Thoracic aorta (tissue), 2 donors: ENCODE results near the gene SMIM24. TPM values are rescaled to one million over a fixed set of nuclear protein-coding genes. Genes with fewer than 3 reads are reported as not detected.

Experiments used
- ATAC-seq: fragments of 150-250 bp; one replicate; pipeline ENCODE4 v1.8.0; 2017; ENCODE audit warnings: low read depth; ENCODE audit not compliant: insufficient number of reproducible peaks, low FRiP score
- DNase-seq: peaks from one replicate; pipeline ENCODE4 v3.0.0-alpha.2; 2020; ENCODE audit warnings: low spot score
- H3K27ac ChIP-seq, 2 donors: fragments of 200-600 bp; sonication (generic); 1 replicate in 1 of 2; 2 replicates in 1 of 2; pipeline ENCODE4 v1.5.1; 2016; ENCODE audit warnings: mild to moderate bottlenecking in 2 of 2, moderate library complexity in 2 of 2
- H3K27me3 ChIP-seq: fragments of 200-600 bp; sonication (generic); replicated peaks from 2 replicates; pipeline ENCODE4 v1.6.0; 2016; ENCODE audit warnings: mild to moderate bottlenecking; ENCODE audit not compliant: insufficient read depth
- H3K36me3 ChIP-seq: fragments of 200-600 bp; sonication (generic); one replicate; pipeline ENCODE4 v1.5.1; 2016
- H3K4me1 ChIP-seq, 2 donors: fragments of 200-600 bp; sonication (generic); 1 replicate in 1 of 2; 2 replicates in 1 of 2; pipeline versions ENCODE4 v1.5.1 to v1.6.0; 2016; ENCODE audit warnings: low read depth in 2 of 2, mild to moderate bottlenecking in 1 of 2; ENCODE audit not compliant: control insufficient read depth in 1 of 2
- H3K4me3 ChIP-seq: fragments of 200-600 bp; sonication (generic); 2 replicates; pipeline ENCODE4 v1.5.1; 2016; ENCODE audit warnings: mild to moderate bottlenecking
- H3K9me3 ChIP-seq: fragments of 200-600 bp; sonication (generic); 2 replicates; pipeline ENCODE4 v1.5.1; 2016
- total RNA-seq, 2 donors: library from RNA; depleted of rRNA; stranded (reverse); fragments of >200 nt; gene quantifications; one replicate each; pipeline versions ENCODE4 v1.1.0 to v1.2.3, GENCODE V29; 2016
- TF ChIP-seq, protein P1 (sequence below): fragments of 200-600 bp; sonication (generic); IDR thresholded peaks from one replicate; pipeline ENCODE4 v1.5.1; 2019; ENCODE audit warnings: antibody characterized with exemption

Gene SMIM24
- total RNA-seq, 2 donors from 2014 or later = not detected

DNA sequence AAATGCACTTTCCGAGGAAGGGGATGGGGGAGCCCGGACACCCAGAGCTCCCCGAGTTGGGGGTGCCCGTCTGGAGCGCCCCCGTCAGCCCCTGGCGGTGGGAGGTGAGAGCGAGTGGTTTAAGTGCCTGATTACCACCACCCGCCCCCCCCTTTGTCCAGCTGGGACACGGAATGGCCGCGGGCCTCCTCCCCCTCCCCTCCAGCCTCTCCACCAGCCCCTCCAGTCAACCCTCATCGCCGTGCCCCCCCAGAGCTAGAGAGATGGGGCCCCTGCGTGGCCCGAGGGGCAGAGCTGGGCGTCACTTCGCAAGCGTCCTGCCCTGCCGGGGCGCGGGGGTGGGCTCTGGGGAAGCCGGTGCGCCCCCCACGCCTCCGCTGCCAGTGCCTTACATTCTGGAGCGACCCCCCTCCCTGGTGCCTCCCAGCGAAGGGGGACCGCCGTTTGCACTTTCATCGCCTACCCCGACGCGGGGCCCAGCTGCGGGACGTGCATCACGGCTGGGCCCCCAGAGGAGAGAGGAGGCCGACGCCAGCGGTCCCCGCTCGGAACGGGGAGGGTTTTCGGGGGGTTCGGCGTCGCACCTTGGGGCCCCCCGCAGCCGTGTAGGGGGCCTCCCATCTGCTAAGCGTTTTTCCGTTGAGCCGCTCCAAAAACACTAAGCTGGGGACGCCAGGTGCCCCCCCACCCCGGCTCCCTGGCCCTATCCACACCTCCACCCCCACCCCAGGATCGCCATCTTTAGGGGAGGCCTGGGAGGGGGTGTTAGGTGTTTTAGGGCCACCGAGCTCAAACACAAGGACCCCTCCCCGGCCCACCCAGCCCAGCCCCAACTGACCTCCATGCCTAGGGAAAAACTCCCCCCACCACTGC, 16.4 kb downstream of the SMIM24 start:
- Histone ChIP-seq H3K4me3 (no peak overlapping the region), H3K36me3 (peaks cover 9% of the 10 kb centered on the region), H3K27me3 (no peaks in the 10 kb centered on the region), H3K9me3 (no peaks in the 10 kb centered on the region), H3K27ac (peak overlapping the region; percentile 41 to 44), H3K4me1 (peaks cover 37 to 81% of the 10 kb centered on the region in 2 donors)
- TF ChIP-seq, protein P1, sequence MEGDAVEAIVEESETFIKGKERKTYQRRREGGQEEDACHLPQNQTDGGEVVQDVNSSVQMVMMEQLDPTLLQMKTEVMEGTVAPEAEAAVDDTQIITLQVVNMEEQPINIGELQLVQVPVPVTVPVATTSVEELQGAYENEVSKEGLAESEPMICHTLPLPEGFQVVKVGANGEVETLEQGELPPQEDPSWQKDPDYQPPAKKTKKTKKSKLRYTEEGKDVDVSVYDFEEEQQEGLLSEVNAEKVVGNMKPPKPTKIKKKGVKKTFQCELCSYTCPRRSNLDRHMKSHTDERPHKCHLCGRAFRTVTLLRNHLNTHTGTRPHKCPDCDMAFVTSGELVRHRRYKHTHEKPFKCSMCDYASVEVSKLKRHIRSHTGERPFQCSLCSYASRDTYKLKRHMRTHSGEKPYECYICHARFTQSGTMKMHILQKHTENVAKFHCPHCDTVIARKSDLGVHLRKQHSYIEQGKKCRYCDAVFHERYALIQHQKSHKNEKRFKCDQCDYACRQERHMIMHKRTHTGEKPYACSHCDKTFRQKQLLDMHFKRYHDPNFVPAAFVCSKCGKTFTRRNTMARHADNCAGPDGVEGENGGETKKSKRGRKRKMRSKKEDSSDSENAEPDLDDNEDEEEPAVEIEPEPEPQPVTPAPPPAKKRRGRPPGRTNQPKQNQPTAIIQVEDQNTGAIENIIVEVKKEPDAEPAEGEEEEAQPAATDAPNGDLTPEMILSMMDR = no peak
- ATAC-seq = no peak
- DNase-seq = no peak

DNA sequence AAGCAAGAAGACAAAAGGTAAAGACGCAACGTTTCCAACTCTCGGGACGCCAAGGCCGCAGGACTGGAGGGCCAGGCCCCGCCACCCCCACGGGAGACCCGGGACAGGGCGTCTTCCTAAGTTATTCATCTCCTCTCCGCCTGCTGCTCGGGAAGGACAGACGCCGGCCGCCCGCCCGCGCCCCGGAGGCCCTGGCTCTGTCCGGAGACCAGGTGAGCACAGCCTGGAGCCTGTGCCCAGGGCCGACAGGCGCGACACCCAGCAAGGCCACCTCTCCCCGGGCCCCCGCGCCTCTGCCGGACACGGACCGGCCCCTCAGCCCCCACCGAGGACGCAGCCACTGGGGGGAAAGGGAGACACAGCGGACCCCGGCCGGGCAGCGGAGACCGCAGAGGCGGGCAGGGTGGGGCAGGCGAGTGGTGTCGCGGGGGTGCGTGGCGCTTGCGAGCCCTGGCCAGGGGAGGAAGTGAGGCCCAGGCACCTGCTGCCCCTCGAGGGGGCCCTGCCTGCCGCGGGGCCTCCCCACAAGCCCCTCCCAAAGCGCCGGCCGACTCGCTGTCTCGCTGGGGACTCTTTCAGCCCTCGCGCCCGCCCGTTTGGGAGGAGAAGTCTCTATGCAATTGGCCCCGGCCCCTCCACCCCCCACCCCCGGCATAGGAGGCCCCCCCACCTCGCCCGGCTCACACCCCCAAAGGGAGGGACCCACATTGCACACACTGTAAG, 17.2 kb downstream of the SMIM24 start:
- Histone ChIP-seq H3K27ac (peak overlapping the region; percentile 50 to 61), H3K36me3 (peaks cover 9% of the 10 kb centered on the region), H3K4me1 (peaks cover 45 to 83% of the 10 kb centered on the region in 2 donors), H3K4me3 (no peak overlapping the region), H3K27me3 (no peaks in the 10 kb centered on the region), H3K9me3 (no peaks in the 10 kb centered on the region)
- ATAC-seq = no peak
- TF ChIP-seq, protein P1 = no peak
- DNase-seq = no peak

DNA sequence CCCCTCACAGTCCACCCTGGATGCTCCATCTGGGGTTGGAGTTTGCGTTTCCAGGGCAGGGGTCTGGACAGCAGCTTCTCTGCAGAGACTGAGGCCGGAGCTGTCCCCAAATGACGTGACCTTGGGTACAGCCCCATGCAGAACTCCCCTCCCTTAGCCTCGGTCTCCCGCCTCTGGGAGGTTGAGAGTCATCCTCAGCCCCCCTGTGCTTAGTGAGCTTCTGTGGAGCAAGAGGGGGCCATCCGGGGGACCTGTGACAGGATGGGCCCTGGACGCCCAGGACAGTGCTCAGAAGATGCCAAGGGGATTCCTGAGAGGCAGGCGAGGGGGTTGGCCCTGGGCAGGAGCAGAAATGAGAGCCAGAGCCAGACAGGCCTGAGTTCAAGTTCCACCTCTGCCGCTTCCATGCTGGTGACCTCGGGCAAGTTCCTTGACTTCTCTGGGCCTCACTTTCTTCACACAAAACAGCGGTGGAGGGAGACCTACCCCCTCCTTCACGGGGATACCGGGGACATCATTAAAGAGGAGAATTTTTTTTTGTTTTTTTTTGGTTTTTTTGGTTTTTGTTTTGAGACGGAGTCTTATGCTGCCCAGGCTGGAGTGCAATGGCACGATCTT, 20.3 kb downstream of the SMIM24 start:
- DNase-seq (no peak), ATAC-seq (peak; percentile 18)
- Histone ChIP-seq H3K4me3 (peak overlapping the region; percentile 36), H3K27me3 (no peaks in the 10 kb centered on the region), H3K4me1 (peaks cover 37 to 70% of the 10 kb centered on the region in 2 donors), H3K9me3 (no peaks in the 10 kb centered on the region), H3K36me3 (peaks cover 27% of the 10 kb centered on the region), H3K27ac (peak overlapping the region; percentile 94 to 98)
- TF ChIP-seq, protein P1 = no peak

DNA sequence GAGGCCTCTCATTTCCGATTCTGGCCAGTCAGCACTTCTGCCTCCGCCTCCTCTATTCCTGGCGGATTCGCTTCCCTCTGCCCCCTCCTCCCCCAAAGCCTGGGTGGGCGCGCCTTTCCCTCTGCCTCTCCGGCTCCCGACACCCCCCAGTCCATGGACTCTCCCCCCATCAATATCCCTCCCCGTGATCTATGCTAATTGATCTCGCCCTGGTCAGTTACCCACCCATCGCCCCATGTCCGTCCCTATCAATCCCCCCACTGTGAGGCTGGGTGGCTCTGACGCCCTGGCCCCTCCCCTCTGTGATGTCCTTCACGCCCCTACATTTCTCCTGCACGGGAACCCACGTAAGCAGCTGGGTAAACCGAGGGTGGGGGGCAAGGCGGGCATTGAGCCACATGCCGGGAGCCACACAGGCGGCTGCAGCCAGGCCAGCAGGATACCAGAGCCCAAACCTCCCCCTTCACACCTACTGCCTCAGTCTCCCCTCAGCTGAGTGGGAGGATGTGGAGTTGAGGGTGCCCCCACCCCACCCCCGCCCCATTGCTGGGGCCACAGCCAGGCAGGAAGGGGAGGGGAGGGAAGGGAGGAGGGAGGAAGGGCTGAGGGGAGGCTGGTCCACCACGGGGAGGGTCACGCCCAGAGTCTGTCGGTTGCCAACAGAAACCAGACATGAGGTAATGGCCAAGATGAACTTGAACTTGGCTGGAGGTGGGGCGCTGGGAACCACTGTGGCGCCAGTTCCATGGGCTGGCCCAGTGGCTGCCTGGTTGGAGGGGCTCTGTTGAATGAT, 21.0 kb downstream of the SMIM24 start:
- no peaks in the 10 kb centered on the region for H3K9me3 ChIP-seq
- H3K27me3 ChIP-seq = no peaks in the 10 kb centered on the region
- DNase-seq = peak; percentile 87
- TF ChIP-seq, protein P1 = no peak
- peaks cover 32 to 67% of the 10 kb centered on the region in 2 donors for H3K4me1 ChIP-seq
- peak overlapping the region; percentile 50 for H3K4me3 ChIP-seq
- ATAC-seq = peak; percentile 85
- H3K27ac ChIP-seq = peak overlapping the region; percentile 94 to 98
- H3K36me3 ChIP-seq = peaks cover 35% of the 10 kb centered on the region
